GM12891 (cell line): ENCODE data around the gene AQR.
"Not testable (repeated sequence)": the region's sequence is repeated elsewhere in the genome, so short reads cannot be mapped to it uniquely, and the experiment has no call there.

ENCODE experiments used
- DNase-seq: peaks from one replicate; pipeline ENCODE4 v3.0.0; 2011; ENCODE audit warnings: low spot score; ENCODE audit not compliant: insufficient read length
- FAIRE-seq: peaks from 2 replicates; lab custom pipeline; 2011; peaks lifted over from hg19 to GRCh38; lab: Jason Lieb, UNC
- PAX5 ChIP-seq: IDR thresholded peaks from 2 replicates; pipeline ENCODE4 v1.6.1; 2011; ENCODE audit warnings: low read length, moderate library complexity, mild to moderate bottlenecking; ENCODE audit not compliant: insufficient read depth, severe bottlenecking
- POLR2A ChIP-seq: IDR thresholded peaks from 2 replicates; pipeline ENCODE4 v1.6.1; 2011; ENCODE audit warnings: low read depth, low read length, control low read depth
- POLR2AphosphoS5 ChIP-seq: IDR thresholded peaks from 2 replicates; pipeline ENCODE4 v1.6.1; 2011; ENCODE audit warnings: low read depth, low read length, control low read depth
- POU2F2 ChIP-seq: IDR thresholded peaks from 2 replicates; pipeline ENCODE4 v1.6.1; 2011; ENCODE audit warnings: low read depth, mild to moderate bottlenecking, control low read depth, low read length, moderate library complexity
- SPI1 ChIP-seq: IDR thresholded peaks from 2 replicates; pipeline ENCODE4 v1.6.1; 2011; ENCODE audit warnings: low read depth, low read length, control low read depth
- TAF1 ChIP-seq: IDR thresholded peaks from 2 replicates; pipeline ENCODE4 v1.6.1; 2011; ENCODE audit warnings: low read depth, low read length, control low read depth

AQR gene

DNA sequence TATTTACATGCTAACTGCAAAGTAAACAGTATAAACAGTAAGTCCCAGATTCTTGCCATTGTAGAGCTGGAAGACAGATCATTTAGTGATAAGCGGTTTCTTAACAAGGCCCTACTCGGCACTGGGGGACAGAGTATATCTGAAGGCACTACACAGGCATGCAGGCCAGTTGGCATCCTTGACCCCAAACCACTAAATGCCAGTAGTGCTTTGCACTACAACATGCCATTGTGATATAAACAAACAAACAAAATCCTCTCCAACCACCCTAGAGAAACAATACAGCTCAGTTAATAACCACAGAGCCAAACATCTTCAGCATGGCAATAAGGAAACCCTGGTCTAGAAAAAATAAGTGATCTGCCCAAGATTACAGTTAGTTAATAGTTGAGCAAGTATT lies 5.3 kb downstream of the AQR start:
- no peak for DNase-seq
- TF ChIP-seq POLR2AphosphoS5 (no peak), PAX5 (no peak), POU2F2 (no peak), SPI1 (no peak), POLR2A (no peak), TAF1 (no peak)
- FAIRE-seq: no peak

DNA sequence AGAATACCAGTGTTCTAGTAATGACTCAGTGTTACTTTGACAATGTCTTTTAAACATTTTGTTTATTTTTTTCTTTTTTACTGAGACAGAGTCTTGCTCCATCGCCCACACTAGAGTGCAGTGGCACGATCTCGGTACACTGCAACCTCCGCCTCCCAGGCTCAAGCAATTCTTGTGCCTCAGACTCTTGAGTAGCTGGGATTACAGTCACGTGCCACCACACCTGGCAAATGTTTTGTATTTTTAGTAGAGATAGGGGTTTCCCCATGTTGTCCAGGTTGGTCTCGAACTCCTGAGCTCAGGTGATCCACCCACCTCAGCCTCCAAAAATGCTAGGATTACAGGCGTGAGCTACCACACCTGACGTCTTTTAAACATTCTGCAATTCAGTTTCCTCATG lies 15.7 kb downstream of the AQR start:
- no peak for TF ChIP-seq POLR2AphosphoS5
- no peak for TF ChIP-seq PAX5
- TF ChIP-seq SPI1: no peak
- TF ChIP-seq POU2F2: no peak
- no peak for TF ChIP-seq TAF1
- no peak for TF ChIP-seq POLR2A
- DNase-seq: no peak
- no peak for FAIRE-seq

DNA sequence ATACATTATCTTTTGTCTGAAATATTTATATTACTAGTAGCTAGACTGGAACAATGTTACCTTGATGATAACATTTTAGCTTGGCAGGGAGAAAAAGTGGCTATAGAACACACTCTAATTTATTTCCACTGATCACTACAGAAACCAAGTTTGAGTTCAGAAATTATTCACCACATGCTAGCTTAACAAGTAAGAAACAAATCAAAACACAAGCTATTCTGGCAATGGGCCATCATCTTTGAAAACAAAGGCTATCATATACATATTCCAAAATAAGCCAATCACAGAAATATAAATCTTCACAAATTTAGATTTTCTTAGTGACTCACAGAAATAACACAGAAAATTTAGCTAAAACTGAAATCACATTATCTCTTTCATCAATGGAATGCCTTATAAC lies 17.1 kb downstream of the AQR start:
- DNase-seq (no peak), FAIRE-seq (no peak)
- no peak for TF ChIP-seq PAX5
- TF ChIP-seq POLR2A: no peak
- no peak for TF ChIP-seq TAF1
- no peak for TF ChIP-seq POU2F2
- no peak for TF ChIP-seq SPI1
- no peak for TF ChIP-seq POLR2AphosphoS5

DNA sequence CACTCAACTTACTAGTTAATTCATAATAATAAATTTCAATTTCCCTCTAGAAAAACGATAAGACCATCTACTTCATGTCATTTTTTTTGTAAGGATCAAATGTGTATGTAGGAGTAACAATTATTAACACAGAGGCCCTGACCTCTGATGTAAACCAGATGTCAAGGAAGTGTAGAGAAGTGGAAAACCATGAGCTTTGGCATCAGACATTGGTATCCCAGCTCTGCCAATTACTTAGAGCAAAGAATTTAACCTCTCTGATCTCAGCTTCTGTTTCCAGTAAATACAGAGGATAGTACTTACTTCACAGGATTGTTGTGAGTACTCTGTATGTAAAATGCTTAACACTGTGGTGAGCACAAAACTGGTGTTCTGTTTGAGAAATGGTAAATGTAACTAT lies 17.5 kb downstream of the AQR start:
- TF ChIP-seq POLR2A (no peak), PAX5 (no peak), POU2F2 (no peak), POLR2AphosphoS5 (no peak), TAF1 (no peak), SPI1 (no peak)
- FAIRE-seq (no peak), DNase-seq (no peak)

DNA sequence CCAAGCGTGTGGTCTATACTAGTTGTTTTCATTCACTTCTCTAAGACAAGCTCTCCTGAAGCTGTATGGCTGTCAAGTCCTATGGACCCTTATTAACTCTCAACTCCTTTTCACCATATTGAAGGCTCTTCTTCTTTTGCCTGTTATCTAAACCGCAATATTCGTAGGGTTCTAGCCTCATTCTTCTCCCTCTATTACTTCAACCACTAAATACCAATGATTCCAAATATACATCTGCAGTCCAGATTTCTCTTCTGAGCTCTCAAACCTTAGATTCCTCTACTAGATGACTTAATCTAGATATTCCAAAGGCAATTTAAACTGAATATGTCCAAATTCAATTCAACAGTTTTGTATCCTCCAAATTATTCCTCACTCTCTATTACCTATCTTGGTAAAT lies 24.6 kb downstream of the AQR start:
- FAIRE-seq (no peak), DNase-seq (no peak)
- TF ChIP-seq POLR2A (no peak), POLR2AphosphoS5 (no peak), TAF1 (no peak), POU2F2 (no peak), SPI1 (no peak), PAX5 (no peak)

DNA sequence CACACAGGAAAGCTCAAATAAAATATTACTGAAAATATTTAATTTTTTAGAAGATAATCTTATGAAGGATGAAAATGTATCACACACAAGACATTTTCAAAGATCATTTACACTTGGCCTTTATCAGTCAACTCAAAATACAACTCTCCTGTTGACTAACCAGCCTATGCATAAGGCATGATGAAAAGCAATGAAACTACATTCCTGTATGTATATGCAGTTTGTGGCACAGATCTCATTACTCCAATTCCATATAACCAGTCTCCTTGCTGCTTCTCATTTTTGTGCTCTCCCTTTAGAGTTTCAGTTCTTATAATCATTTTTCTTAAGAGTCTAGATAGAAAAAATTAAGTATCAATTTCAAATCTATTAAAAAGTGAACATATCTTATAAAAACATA lies 25.8 kb downstream of the AQR start:
- DNase-seq (no peak), FAIRE-seq (no peak)
- TF ChIP-seq POLR2A (no peak), PAX5 (no peak), POU2F2 (no peak), POLR2AphosphoS5 (no peak), SPI1 (no peak), TAF1 (no peak)

DNA sequence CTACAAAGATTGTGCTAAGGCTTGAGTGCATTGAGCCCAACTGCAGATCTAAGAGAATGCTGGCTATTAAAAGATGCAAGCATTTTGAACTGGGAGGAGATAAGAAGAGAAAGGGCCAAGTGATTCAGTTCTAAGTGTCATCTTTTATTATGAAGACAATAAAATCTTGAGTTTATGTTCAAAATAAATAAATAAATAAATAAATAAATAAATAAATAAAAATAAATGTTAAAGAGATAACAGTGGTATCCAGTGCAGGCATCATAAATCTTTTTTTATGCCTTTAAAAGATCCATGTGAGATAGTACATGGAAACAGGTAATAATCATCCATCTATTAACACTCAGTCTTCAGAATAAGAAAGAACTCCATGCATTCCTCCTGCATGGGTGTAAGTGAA lies 26.3 kb downstream of the AQR start:
- not testable (repeated sequence) for DNase-seq, FAIRE-seq

DNA sequence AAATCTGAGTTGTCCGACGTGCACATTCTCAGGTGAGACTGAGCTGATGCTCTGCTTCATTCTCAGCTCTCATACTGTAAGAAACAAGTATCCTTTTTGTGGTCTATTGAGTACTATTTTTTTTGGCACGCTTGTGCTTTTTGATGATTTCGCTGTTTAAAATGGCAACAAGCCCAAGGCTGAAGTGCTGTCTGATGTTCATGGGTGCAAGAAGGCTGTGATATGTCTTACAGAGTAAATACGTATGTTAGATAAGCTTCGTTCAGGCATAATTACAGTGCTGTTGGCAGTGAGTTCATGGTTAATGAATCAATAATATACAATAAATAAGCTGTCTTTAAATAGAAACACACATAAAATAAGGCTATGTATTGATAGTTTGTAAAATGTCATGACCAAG lies 27.2 kb downstream of the AQR start:
- no peak for TF ChIP-seq POU2F2
- TF ChIP-seq PAX5: no peak
- TF ChIP-seq POLR2A: no peak
- no peak for TF ChIP-seq SPI1
- no peak for TF ChIP-seq POLR2AphosphoS5
- TF ChIP-seq TAF1: no peak
- peak; percentile 51 for FAIRE-seq
- DNase-seq: no peak

DNA sequence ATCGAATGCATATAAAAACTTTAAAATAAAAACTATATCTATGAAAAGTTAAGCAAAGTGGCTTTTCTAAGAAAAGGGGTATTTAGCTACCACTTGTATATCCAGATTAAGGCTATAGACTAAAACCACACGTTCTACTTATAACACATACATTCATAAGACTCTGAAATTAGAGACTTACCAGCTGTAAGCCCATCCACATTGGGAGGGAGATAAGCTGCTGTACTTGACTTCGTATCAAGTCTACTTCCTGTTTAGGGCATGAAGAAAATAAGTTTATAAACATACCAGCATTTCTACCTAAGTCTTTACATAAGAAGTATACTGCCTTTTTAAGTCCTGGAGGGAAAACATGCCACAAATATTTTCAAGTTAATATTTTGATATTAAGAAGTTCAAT lies 27.7 kb downstream of the AQR start:
- DNase-seq: no peak
- FAIRE-seq: no peak
- TF ChIP-seq SPI1: no peak
- TF ChIP-seq TAF1: no peak
- TF ChIP-seq POLR2AphosphoS5: no peak
- TF ChIP-seq PAX5: no peak
- TF ChIP-seq POU2F2: no peak
- no peak for TF ChIP-seq POLR2A

DNA sequence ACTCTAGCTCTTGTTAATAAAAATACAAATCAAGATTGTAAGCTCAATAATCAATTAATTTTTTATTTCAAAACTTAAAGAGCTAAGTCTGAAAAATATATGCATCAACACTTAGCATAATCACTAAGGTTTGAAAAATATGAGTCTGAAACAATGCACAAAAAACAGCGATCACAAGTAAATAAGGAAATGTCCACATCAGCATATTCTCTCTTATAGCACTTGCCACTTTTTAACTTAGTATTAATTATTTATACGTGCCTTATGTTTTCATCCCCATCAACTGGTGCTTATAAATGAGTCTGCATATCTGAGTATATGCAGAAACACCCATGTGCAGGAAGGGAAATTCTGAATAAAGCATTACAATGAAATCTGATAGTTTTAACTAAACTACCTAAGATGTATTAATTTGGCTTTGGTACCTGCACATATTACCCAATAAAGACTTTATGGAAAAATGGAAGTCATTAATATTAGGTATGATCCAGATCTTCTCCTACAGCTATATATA lies 28.3 kb downstream of the AQR start:
- DNase-seq (no peak), FAIRE-seq (no peak)
- TF ChIP-seq SPI1 (no peak), POLR2AphosphoS5 (no peak), POU2F2 (no peak), POLR2A (no peak), TAF1 (no peak), PAX5 (no peak)

DNA sequence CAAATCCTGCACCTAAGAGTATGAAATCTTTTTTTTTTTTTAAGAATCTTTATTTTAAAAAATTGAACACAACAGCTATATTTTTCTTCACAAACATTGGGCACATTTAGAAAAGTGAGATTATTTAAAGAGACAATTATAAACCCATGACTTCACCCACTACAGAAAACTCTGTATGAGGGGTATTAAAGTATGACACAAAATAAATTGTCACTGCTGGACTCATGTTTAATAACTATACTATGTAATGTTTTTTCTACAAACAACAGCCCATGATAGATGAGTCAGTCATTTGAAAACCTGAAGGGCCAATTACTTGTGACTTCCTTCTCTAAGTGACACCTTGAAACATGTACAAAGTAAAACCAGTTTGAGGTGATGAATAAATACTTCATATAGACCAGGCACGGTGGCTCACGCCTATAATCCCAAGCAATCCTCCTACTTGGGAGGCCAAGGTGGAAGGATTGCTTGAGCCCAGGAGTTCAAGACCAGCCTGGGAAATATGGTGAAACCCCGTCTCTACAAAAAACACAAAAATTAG lies 36.0 kb downstream of the AQR start:
- DNase-seq: no peak
- TF ChIP-seq TAF1 (no peak), SPI1 (no peak), POLR2A (no peak), PAX5 (no peak), POU2F2 (no peak), POLR2AphosphoS5 (no peak)
- no peak for FAIRE-seq

DNA sequence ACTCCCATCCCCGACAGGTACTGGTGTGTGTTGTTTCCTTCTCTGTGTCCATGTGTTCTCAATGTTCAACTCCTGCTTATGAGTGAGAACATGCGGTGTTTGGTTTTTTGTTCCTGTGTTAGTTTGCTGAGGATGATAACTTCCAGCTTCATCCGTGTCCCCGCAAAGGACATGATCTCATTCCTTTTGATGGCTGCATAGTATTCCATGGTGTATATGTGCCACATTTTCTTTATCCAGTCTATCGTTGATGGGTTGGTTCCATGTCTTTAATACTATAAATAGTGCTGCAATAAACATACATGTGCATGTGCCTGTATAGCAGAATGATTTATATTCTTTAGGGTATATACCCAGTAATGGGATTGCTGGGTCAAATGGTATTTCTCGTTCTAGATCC lies 41.2 kb downstream of the AQR start:
- DNase-seq, FAIRE-seq: not testable (repeated sequence)
